NCI-H2196 (cell line): ENCODE measurements around the gene AK8.
"Not testable (repeated sequence)": the region's sequence is repeated elsewhere in the genome, so short reads cannot be mapped to it uniquely, and the experiment has no call there.

Experiments used
- DNase-seq: peaks from one replicate; lab custom pipeline; 2025; ENCODE audit not compliant: unreplicated experiment; lab: John Stamatoyannopoulos, UW

The AK8 gene

DNA sequence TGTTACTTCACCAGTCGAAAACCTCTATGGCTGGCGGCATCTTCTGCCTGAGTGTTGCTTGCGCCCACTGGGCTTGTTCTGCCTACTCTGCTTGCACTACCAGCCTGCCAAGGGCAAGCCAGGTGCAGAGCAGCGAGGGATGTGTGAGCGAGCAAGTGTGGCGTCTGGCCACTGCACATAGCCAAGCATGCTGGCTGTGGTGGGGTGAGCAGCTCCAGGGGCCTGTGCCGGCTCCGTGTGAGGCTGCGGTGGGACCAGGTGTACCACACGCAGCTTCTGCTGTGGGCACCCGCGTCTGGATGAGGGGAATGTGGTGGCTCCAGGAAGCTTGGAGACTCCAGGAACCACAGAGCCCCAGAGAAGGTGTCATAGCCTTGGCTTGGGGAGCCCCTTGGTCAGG is 156.4 kb downstream of the AK8 start:
- no peak for DNase-seq

DNA sequence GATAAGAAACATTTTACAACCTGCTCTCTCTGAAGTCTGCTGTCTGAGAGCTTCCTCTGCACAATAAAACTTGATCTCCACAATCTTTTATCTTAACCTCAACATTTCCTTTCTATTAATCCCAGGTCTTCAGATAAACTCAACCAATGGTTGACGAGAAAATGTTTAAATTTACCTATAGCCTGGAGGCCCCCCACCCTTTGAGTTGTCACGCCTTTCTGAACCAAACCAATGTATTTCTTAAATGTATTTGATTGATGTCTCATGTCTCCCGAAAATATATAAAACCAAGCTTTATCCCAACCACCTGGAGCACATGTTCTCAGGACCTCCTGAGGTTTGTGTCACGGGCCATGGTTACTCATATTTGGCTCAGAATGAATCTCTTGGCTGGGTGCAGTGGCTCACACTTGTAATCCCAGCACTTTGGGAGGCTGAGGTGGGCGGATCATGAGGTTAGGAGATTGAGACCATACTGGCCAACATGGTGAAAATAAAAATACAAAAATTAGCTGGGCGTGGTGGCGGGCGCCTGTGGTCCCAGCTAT is 159.6 kb downstream of the AK8 start:
- not testable (repeated sequence) for DNase-seq

DNA sequence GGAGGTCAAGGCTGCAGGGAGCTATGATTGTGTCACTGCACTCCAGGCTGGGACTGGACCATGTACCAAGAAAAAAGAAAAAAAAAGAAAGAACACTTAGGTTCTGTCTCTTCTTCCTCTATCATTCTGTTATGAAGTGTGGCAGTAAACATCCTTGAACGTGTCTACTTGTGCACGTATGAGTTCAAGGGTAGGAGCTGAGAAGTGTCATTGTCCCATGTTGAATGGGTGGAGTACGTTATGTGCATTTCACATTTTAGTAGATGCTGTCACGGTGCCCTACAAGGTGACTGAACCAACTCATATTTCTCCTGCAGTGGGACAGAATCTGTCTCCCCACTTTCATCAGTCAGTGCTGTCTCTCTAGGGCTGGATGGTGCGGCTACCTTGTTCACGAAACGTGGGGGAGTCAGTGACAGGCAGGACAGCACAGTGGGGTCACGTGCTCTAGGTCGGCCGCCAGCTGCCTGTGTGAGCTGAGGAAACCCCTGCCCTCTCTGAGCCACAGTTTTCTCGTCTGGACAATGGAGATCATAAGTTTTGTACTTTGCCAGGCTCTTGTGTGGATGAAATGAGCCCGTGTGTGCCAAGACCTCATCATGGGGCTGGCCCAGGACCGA is 160.6 kb downstream of the AK8 start:
- no peak for DNase-seq

DNA sequence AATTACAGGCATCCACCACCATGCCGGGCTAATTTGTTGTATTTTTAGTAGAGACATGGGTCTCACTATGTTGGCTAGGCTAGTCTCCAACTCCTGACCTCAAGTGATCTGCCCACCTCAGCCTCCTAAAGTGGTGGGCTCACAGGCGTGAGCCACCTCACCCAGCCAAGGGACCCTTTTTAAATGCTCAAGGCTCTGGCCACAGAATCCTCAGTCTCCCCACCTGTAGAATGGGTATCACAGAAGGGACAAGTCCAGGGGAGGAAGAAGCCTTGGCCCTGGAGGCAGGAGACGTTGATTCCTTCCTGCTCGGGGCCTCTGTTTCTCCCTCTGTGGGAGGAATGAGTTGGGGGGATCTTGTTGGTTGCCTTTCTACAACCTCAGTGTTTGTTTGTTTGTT is 162.1 kb downstream of the AK8 start:
- DNase-seq = no peak

DNA sequence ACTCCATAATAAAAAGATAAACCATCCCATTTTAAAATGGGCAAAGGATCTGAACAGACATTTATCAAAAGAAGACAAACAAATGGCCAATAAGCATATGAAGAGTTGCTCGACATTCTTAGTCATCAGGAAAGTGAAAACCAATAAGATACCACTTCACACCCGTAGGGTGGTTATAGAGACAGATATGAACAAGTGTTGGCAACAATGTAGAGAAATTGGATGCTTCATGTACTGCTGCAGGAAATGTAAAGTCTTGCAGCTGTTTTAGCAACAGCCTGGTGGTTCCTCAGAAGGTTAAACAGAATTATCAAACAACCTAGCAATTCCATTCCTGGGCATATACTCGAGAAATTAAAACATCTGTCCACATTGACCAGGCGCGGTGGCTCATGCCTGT is 165.3 kb downstream of the AK8 start:
- no peak for DNase-seq

DNA sequence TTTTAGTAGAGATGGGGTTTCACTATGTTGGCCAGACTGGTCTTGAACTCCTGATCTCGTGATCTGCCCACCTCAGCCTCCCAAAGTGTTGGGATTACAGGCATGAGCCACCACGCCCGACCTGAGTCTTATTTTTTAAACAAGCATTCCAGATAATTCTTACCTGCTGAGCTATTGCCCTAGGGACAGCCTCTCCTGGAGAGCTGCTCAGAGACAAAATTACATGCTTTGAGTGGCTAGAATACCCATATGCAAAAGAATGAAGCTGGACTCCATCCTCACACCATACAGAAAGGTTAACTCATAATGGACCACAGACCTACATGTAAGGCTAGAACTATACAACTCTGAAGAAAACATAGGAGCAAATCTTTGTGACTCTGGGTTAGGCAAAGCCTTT is 166.2 kb downstream of the AK8 start:
- no peak for DNase-seq

DNA sequence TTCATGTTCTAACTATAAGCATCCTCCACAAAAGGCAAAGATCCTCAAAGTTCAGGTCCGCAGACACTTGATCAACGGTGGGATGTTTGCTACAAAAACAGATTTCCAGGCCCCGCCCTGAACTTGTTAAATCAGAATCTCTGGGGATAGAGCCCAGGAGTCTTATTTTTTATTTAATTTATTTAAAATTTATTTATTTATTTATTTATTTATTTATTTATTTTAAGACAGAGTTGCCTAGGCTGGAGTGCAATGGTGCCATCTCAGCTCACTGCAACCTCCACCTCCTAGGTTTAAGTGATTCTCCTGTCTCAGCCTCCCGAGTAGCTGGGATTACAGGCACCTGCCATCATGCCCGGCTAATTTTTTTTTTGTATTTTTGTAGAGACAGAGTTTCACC is 166.9 kb downstream of the AK8 start:
- not testable (repeated sequence) for DNase-seq

DNA sequence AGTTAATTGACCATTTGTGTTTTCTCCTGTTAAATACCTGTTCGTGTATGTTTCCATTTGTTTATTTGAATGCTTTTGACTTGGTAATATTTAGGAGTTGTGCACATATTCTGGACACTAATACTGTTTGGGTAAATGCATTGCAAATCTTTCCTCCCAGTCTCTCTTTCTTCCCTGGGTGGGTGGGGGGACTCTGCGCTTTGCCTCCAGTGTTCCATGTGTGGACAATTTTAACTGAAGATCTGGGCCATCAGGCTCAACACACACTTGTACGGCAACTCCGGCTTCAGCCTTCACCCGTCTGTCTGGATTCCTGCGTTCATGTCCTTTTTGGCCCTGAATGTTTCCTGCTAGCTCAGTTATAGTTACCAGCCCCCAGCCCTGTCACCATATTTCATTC is 167.8 kb downstream of the AK8 start:
- DNase-seq = no peak

DNA sequence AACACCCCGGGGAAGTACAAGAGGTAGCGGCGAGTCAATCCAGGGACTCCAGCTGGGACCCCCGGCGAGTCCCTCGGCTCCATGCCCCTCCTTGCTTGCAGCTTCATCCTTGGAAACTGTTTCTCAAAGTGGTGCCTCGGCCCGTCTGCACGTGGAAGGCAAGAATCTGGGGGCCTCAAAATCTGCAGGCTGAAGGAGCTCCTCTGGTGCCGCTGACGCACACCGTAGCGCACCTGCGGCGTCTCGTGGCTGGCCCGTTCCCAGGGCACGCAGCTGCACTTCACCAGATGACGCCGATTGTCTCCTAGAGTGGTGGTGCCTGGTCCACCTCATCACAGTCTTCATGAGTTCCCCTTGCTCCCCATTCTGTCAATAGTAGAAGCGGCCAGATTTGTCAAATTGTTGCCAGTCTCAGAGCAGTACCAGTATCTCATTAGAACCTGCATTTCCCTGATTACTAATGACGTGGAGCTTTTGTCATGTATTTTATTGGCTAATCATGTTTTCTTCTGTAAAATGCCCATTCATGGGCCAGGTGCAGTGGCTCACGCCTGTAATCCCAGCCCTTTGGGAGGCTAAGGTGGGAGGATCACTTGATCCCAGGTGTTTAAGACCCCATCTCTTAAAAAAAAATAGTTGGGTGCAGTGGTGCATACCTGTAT is 169.2 kb downstream of the AK8 start:
- no peak for DNase-seq

DNA sequence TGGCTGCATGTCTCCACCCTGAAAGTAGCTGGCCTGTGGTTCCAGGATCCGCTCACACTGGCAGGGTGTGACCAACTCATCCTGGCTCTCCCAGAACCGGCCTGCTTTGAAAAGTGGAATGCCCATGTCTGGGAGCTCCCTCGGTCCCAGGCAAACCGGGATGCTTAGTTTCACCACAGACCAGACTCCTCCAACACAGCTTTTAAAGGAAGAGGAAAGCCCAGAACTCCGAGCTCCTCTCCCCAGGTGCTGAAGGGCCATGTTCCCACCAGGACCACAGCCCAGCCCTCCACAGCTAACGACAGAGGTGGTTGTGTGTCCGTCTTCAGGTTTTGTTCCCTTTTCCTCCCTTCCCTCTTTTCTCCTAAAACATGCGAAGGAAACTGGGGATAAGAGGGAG is 169.8 kb downstream of the AK8 start:
- DNase-seq = no peak

DNA sequence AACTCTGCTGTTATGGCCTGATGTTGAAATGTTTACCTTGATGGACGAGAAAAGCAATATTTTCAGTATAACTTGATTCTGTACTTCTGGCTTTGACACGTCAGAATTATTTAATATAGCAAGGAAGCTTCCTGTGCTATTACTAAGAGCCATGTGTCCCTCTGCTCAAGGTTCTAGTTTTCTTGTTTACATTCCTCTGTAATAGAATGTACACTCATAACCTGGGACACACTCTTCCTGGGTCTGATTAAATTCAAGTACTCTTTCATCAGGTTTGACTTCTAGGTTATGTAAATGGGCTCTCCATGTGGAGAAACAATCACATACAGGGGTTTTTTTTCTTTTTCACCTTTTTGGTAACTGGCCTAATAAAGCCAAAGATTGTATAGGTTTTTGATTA is 174.7 kb downstream of the AK8 start:
- DNase-seq = no peak

DNA sequence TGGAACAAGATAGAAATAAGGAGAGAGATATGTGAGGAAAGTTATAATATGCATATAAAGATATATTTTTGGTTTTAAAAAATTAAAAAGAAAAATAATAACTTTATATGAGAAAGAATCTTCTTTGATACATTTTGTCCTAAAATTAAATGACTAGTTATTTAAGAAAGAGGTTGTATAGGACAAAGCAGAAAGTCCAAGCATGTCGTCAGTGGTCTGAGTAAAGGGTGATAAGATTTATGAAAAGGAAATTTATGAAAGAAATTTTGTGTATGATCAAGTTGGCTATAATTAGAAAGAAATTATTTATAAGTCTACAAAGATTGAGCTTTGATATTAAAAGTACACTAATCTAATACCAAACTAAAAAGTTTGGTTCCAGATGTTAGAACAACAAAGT is 175.8 kb downstream of the AK8 start:
- DNase-seq = no peak

DNA sequence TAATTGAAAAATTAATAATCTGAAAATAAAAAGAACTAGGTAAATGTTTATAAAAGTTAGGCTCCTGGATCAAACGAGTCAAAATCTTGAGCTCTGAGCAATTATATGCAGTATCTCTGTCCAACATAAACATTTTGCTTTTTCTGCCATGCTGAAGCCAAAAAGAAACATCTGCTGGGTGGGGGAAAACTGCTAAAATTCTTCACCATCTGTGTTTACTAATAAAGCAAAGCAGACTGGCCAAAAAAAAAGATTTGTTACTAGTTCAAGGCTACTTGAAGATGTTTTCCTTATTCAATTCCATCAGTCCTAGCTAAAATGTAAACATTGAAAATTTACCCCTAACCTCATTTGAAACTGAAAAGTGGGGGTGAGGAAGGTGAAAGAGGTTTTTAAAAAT is 178.1 kb downstream of the AK8 start:
- no peak for DNase-seq

DNA sequence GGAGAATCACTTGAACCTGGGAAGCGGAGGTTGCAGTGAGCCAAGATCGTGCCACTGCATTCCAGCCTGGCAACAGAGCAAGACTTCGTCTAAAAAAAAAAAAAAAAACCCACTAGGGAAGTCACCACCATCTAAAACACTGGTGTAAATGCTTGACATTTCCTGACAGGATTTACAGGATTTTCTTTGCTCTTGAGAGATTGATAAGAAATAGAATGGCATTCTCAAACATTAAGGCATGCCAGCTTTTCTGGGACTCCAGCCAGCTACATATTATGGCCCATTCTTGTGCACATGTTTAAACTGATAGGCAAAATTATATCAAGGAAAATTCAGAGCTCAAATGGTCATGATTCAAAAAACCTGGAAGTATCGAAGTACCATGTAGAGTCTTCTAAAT is 179.1 kb downstream of the AK8 start:
- peak; percentile 19 for DNase-seq

DNA sequence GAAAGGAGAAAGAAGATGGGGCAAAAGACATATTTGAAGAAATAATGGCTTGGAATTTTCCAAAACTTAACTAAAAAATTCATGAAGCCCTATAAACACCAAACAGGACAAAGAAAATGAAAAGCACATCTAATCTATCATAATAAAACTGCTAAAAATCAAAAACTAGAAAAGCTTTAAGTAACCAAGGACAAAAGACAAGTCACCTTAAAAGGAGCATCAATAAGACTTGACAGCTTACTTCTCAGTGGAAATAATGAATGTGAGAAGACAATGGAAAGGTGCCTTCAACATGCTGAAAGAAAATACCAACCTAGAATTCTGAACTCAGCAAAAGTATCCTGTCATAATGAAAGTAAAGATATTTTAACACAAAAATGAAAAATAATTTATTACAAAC is 180.9 kb downstream of the AK8 start:
- no peak for DNase-seq

DNA sequence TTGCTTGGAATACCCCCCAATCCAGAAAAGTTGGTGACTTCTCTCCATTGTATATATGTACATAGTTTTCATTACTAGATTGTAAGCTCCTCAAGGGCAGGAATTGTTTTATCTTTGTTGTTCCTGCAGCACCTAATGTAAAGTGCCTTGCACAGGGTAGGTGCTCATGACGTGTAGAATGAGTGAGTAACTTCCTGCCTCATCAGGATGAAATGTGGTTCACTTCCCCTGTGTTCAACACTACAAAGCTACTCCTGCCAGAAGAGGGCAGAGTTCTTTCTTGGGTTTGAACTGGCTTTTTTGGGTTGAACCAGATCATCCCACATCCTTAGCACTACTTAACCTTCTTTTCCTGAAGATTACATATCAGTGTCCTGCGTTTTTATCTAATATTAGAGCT is 183.9 kb downstream of the AK8 start:
- no peak for DNase-seq

DNA sequence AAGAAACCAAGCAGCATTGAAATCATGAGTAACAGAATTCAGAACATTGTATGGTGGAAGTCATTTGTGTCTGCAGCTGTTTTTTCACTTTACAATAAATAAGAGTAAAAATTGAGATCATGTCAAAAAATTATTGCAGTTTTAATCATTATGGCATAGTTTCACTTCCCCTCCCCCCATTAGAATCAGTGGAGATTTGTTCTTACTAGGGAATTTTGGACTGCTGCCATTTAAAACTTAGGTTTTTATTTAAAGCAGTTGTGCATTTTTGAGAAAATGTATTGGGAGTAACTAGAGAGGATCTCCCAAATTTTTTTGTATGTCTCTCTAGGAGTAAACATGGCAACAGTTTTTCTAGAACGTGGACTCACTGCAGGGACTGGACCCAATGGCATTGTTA is 187.4 kb downstream of the AK8 start:
- DNase-seq = no peak

DNA sequence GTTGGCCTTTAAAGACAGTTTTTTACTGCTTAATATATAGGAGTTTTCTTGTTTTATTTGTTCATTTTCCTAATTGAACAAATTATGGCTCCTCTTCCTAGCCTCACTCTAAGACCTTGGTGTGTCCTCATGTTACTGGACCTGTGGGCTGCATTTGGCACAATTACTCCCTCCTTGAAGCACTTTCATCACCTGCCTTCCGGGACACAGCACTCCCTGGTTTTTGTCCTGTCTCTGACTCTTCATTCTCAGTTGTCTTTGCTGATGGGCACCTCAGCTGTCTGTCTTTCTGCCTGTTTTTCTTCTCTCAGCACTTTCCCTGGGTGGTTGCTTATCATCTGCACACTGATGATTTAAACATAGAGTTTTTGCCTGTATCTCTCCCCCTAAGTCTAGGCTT is 194.2 kb downstream of the AK8 start:
- DNase-seq = no peak

DNA sequence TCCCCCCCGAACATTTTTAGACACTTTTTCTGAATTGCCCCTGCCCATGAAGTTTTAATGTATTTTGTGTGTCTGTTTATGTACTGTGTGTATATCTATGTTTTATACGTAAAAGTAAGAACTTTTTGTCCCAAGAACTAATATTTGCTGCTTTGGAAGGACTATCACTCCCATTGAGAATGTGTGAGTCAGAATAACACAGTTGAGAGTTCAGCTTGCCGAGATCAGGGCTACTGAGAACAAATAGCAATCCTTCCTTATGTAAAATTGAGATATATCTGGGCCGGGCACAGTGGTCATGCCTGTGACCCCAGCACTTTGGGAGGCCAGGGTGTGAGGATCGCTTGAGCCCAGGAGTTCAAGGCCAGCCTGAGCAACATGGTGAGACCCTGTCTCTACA is 196.5 kb downstream of the AK8 start:
- DNase-seq = no peak

DNA sequence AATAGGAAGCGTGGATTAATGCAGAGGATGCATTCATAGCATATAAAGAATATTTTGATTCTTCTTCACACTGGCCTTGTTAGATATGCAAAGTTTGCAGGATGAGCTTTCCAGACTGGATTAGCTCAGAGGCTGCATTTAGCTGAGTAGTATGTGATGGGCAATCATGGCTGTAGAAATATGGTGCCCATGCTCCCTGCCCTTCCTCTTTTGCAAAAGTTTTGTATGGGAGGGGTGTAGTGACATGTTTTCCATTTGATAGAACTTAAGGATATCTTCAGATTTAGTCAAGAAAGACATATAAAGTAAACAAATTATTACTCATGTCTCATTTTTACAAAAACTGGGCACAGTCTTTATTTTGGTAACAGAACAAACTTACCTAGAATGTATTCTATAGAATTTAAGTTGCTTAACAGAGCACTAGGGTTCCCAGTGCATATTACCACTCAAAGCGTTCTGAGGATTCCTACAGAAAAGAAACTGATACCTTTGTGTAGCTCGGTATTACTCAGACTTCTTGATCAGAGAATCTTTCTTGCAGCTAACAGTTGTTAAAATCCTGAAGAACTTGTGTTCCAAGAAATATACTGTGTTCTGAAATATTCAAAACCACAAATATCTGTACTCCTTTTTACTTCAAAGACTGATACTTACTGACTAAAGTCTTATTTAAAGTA is 198.0 kb downstream of the AK8 start:
- no peak for DNase-seq

DNA sequence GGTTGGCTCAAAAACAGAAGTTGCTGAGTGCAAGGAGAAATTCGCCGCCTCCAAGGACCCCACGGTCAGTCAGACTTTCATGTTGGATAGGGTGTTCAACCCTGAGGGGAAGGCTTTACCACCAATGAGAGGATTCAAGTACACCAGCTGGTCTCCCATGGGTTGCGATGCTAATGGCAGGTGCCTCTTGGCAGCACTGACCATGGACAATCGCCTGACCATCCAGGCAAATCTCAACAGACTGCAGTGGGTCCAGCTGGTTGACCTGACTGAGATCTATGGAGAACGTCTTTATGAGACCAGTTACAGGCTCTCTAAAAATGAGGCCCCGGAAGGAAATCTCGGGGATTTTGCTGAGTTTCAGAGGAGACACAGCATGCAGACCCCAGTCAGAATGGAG is 200.1 kb downstream of the AK8 start:
- no peak for DNase-seq
